HFFc6 (cell line): ENCODE measurements around the gene MYMX. TPM values are rescaled to one million over a fixed set of nuclear protein-coding genes. Genes with fewer than 3 reads are reported as not detected.
"Not testable (repeated sequence)": the region's sequence is repeated elsewhere in the genome, so short reads cannot be mapped to it uniquely, and the experiment has no call there.

Source experiments
- DNase-seq: peaks from one replicate; pipeline ENCODE4 v3.0.0-alpha.2; 2018
- H3K27ac Mint-ChIP-seq: 2 replicates; pipeline ENCODE4 v1.8.0; 2020; ENCODE audit warnings: mild to moderate bottlenecking, mixed read lengths
- H3K27me3 Mint-ChIP-seq: 2 replicates; pipeline ENCODE4 v1.8.0; 2021; ENCODE audit warnings: mild to moderate bottlenecking, moderate library complexity, mixed read lengths; ENCODE audit not compliant: insufficient read depth
- H3K36me3 Mint-ChIP-seq: 2 replicates; pipeline ENCODE4 v1.8.0; 2021; ENCODE audit warnings: low read depth, mixed read lengths
- H3K4me1 Mint-ChIP-seq: 2 replicates; pipeline ENCODE4 v1.8.0; 2020; ENCODE audit warnings: low read depth, mixed read lengths
- H3K4me3 Mint-ChIP-seq: 2 replicates; pipeline ENCODE4 v1.8.0; 2020; ENCODE audit warnings: mild to moderate bottlenecking, moderate library complexity, mixed read lengths
- H3K9me3 Mint-ChIP-seq: 2 replicates; pipeline ENCODE4 v1.8.0; 2020; ENCODE audit warnings: mild to moderate bottlenecking, mixed read lengths
- total RNA-seq, 6 experiments: library from RNA; stranded (reverse); fragmentation: NEBNext Ultra II Directional; extraction: Animal tissue kit (Norgen Biotek cat#: 25700); gene quantifications; 2 replicates in 1 of 6; 3 replicates in 5 of 6; pipeline ENCODE4 v1.2.3, GENCODE V29; 2021
- TF ChIP-seq, protein P1 (sequence below): fragments of 200-600 bp; sonication (generic); IDR thresholded peaks from 2 replicates; pipeline ENCODE4 v1.5.0; 2021; ENCODE audit warnings: antibody characterized with exemption, mild to moderate bottlenecking

Gene MYMX
- total RNA-seq, 6 experiments from 2014 or later, result not detected

GRCh38 chr6:44190715-44191114, 26.0 kb upstream of the MYMX start:
- DNase-seq, result no peak
- TF ChIP-seq, protein P1, sequence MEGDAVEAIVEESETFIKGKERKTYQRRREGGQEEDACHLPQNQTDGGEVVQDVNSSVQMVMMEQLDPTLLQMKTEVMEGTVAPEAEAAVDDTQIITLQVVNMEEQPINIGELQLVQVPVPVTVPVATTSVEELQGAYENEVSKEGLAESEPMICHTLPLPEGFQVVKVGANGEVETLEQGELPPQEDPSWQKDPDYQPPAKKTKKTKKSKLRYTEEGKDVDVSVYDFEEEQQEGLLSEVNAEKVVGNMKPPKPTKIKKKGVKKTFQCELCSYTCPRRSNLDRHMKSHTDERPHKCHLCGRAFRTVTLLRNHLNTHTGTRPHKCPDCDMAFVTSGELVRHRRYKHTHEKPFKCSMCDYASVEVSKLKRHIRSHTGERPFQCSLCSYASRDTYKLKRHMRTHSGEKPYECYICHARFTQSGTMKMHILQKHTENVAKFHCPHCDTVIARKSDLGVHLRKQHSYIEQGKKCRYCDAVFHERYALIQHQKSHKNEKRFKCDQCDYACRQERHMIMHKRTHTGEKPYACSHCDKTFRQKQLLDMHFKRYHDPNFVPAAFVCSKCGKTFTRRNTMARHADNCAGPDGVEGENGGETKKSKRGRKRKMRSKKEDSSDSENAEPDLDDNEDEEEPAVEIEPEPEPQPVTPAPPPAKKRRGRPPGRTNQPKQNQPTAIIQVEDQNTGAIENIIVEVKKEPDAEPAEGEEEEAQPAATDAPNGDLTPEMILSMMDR, result no peak
- Mint-ChIP-seq H3K4me1 (no peaks in the 10 kb centered on the region; the same call in 1 of the 2 replicates), H3K9me3 (no peaks in the 10 kb centered on the region), H3K27ac (no peak overlapping the region), H3K4me3 (no peak overlapping the region), H3K36me3 (no peaks in the 10 kb centered on the region), H3K27me3 (peaks cover 33% of the 10 kb centered on the region)

GRCh38 chr6:44192428-44193041, 24.2 kb upstream of the MYMX start:
- H3K36me3 Mint-ChIP-seq, result no peaks in the 10 kb centered on the region
- H3K27ac Mint-ChIP-seq, result no peak overlapping the region
- H3K4me3 Mint-ChIP-seq, result no peak overlapping the region; the same call in 1 of the 2 replicates
- no peak for DNase-seq
- H3K4me1 Mint-ChIP-seq, result no peaks in the 10 kb centered on the region; the same call in 1 of the 2 replicates
- TF ChIP-seq, protein P1, result no peak
- no peaks in the 10 kb centered on the region for H3K9me3 Mint-ChIP-seq
- H3K27me3 Mint-ChIP-seq, result peaks cover 24% of the 10 kb centered on the region

DNA sequence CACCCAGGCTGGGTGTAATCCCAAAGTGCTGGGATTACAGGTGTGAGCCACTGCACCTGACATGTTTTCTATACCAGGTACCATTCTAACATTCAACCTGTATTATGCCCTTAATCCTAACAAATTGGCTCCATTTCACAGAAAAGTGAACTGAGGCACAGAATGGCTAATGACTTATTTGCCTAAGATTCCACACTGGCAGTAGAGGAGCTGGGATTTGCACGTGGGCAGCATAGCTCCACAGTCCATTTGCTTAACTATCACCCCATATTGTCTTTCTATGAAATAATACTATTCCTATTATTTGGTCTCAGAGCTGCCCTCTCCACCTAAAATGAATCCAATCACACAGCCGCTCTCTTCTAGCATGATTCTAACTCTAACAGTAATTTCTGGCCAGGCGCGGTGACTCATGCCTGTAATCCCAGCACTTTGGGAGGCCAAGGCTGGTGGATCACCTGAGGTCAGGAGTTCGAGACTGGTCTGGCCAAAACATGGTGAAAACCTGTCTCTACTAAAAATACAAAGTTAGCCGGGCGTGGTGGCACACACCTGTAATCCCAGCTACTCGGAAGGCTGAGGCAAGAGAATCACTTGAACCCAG, 23.3 kb upstream of the MYMX start:
- Mint-ChIP-seq H3K27me3 (peaks cover 24% of the 10 kb centered on the region), H3K27ac (no peak overlapping the region), H3K36me3 (no peaks in the 10 kb centered on the region), H3K4me3 (no peak overlapping the region), H3K4me1 (no peaks in the 10 kb centered on the region; the same call in 1 of the 2 replicates), H3K9me3 (no peaks in the 10 kb centered on the region)
- no peak for DNase-seq
- TF ChIP-seq, protein P1, result no peak

DNA sequence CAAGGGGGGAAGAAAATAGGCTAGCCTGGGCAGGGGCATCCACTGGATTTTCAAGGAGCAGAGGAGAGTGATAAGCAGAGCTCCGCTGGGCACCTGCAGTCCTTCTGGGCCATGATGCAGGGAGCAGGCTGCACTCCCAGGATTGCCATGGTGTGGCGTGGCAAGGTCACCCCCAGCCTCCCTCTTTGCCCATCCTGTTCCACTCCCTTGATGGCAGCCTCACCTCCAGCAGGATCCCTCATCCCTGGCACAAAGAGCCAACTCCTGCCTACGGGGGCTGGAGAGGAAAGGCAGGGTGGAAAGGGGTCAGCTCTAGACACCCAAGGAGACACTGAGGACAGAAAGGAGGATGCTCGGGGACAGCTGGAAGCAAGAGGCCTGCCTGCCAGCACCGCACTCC, 22.4 kb upstream of the MYMX start:
- TF ChIP-seq, protein P1, result no peak
- Mint-ChIP-seq H3K9me3 (no peaks in the 10 kb centered on the region), H3K4me3 (no peak overlapping the region), H3K36me3 (no peaks in the 10 kb centered on the region), H3K27ac (no peak overlapping the region), H3K4me1 (no peaks in the 10 kb centered on the region; the same call in 1 of the 2 replicates), H3K27me3 (peaks cover 22% of the 10 kb centered on the region)
- DNase-seq, result no peak

DNA sequence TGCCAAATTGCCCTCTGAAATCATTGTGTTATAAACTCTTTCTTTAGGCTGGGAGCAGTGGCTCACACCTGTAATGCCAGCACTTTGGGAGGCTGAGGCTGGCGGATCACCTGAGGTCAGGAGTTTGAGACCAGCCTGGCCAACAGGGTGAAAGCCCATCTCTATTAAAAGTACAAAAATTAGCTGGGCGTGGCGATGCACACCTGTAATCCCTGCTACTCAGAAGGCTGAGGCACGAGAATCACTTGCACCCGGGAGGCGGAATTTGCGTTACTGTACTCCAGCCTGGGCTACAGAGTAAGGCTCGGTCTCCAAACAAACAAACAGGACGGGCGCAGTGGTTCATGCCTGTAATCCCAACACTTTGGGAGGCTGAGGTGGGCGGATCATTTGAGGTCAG, 20.4 kb upstream of the MYMX start:
- DNase-seq, H3K9me3 Mint-ChIP-seq, H3K27ac Mint-ChIP-seq, H3K4me1 Mint-ChIP-seq, H3K36me3 Mint-ChIP-seq, H3K4me3 Mint-ChIP-seq: not testable (repeated sequence)
- peaks cover 17% of the 10 kb centered on the region for H3K27me3 Mint-ChIP-seq

DNA sequence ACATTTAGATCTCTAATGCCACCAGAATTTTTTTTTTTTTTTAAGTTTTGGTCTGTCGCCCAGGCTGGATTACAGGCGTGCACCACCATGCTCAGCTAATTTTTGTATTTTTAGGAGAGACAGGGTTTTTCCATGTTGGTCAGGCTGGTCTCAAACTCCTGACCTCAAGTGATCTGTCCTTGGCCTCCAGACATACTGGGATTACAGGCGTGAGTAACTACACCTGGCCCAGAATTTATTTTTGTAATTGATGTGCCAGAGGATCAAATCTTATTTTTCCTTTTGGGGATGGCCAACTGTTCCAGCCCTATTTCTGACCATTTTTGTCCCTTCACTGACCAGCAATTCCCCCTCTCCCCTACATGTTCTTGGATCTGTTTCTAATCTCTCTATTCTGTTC, 18.0 kb upstream of the MYMX start:
- H3K9me3 Mint-ChIP-seq, result no peaks in the 10 kb centered on the region
- peaks cover 6% of the 10 kb centered on the region; the same call in 1 of the 2 replicates for H3K4me1 Mint-ChIP-seq
- H3K4me3 Mint-ChIP-seq, result no peak overlapping the region
- TF ChIP-seq, protein P1, result no peak
- peaks cover 6% of the 10 kb centered on the region for H3K27me3 Mint-ChIP-seq
- DNase-seq, result no peak
- H3K36me3 Mint-ChIP-seq, result no peaks in the 10 kb centered on the region
- no peak overlapping the region for H3K27ac Mint-ChIP-seq
